Activated naive CD4-positive, alpha-beta T cell treated with Interleukin-2 at 50 U/mL for 16 hours (primary cell): ENCODE results near the gene TPSG1.
"Not testable (repeated sequence)": the region's sequence is repeated elsewhere in the genome, so short reads cannot be mapped to it uniquely, and the experiment has no call there.

ENCODE experiments used
- DNase-seq: peaks from one replicate; pipeline ENCODE4 v3.0.0-alpha.2; 2020

TPSG1 gene

DNA sequence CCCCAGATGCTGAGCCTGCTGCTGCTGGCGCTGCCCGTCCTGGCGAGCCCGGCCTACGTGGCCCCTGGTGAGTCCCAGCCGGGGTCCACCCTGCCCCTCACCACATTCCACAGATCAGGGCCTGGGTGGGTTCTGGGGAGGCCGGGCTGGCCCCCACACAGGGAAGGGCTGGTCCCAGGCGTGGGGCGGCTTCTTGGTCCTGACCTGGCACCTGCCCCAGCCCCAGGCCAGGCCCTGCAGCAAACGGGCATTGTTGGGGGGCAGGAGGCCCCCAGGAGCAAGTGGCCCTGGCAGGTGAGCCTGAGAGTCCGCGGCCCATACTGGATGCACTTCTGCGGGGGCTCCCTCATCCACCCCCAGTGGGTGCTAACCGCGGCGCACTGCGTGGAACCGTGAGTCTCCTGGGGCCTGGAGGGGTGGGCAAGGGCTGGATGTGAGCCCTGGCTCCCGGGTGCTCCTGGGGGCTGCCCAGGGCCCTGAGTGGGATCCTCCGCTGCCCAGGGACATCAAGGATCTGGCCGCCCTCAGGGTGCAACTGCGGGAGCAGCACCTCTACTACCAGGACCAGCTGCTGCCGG lies 31.3 kb upstream of the TPSG1 start:
- not testable (repeated sequence) for DNase-seq

DNA sequence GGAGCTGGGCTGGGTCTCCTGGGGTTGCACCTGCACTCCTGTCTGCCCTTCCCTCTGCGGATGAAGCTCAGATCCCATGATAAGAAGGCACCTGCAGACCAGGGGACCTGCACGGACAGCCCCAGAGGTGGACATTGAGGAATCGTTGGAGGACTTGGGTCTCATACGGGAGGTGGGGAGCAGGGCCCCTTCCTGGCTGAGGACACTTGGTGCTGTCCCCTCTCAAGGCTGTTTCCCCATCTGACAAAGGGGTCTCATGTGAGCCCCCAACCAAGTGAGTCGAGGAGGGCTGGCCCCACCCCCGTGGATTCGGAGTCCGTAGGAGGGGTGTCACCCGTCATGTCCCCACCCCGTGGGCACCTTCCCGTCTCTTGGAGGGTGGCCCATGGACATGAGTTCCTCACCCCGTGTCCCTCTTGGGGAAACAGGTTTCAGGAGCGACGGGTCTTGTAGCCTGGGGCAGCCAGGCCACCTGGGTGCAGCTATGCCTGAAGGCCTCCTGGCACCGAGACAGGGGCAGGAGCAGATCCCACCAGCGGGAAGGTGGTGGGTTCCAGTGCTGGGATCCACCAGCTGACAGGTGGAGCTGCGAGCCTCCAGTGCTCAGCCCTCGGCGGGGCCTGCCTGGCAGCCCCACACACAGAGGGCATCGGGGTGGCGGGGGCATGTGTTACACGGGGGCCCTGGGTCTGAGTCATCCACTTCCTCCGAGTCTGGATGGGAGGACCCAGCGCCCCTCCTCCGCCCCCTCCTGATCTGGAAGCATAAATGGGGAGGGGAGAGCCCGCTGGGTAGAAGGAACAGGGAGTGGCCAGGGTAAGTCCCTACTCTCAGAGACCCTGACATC lies 30.4 kb upstream of the TPSG1 start, which contains the start of gene TPSD1:
Gene TPSD1 (plus strand): TSS at position 794 of the 847 bp plus-strand sequence. CDS start 212 bp downstream, outside the sequence.
- not testable (repeated sequence) for DNase-seq

DNA sequence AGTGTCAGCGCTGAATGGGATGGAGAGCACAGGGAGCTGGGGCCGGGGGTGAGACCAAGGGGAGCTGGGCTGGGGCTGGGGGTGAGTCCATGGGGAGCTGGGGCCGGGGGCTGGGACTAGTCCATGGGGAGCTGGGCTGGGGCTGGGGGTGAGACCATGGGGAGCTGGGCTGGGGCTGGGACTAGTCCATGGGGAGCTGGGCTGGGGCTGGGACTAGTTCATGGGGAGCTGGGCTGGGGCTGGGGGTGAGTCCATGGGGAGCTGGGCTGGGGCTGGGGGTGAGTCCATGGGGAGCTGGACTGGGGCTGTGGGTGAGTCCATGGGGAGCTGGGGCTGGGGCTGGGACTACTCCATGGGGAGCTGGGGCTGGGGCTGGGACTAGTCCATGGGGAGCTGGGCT lies 29.8 kb upstream of the TPSG1 start:
- DNase-seq = not testable (repeated sequence)

DNA sequence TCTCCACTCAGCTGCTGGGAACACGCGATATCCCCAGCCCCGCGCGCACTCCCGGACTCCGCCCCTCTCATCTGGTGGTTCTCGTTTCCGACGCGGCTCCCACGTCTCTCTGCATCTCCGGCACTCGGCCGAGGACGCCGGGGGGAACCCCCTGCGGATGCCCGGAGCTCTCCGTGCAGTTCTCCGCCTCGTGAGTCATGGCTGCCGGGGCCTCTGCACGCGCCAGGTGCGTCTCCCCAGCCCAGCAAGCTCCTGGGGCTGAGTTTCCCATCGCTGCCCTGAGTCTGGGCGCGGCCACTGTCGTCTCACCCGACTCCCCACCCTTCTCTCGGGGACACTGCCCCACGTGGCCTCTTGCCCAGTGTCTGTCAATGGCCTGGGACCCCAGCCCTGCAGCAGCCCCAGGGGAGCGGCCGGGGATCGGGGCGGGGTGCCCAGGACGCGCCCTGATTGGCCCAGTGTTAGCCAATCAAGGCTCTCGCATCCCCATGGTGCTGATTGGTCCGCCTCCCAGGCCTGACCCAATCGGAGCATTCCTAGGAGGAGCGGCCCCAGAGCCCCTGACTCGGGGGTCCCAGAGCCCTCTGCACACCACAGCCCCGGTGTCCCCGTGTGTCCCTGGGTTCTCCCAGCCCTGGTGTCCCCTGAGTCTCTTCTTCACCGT lies 28.8 kb upstream of the TPSG1 start:
- DNase-seq = not testable (repeated sequence)

DNA sequence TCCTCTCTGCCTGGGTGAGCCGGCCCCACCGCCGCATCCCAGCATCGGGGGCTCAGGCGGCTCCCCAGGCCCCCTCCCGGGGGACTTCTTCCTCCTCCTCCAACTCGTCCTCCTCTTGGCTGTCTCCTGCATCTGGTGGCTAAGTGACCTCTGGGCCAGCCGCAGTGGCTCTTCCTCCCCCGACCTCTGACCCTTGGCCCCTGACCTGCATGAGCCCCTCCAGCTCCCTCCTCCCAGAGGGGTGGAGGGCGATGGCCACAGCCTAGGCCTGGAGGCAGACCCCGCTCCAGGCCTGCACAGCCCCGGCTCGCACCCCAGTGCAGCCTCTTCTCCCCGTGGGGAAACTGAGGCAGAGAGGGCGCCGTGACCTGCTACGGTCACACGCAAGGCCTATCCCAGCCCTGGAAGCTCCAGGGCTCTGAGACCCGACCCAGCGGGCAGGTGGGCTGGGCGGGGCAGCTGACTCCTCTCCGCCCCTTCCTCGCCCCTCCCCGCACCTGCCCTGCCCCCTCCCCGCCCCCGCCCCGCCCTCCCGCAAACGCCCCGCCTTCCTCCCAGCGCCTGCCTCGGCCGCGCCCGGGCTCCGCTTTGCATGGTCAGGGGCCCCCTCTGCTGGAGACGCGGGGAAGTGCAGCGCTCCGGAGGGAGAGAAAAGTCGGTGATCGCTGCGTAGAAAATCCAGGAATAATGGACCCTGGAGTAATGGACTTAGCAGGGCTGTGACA lies 24.1 kb upstream of the TPSG1 start:
- DNase-seq = not testable (repeated sequence)

DNA sequence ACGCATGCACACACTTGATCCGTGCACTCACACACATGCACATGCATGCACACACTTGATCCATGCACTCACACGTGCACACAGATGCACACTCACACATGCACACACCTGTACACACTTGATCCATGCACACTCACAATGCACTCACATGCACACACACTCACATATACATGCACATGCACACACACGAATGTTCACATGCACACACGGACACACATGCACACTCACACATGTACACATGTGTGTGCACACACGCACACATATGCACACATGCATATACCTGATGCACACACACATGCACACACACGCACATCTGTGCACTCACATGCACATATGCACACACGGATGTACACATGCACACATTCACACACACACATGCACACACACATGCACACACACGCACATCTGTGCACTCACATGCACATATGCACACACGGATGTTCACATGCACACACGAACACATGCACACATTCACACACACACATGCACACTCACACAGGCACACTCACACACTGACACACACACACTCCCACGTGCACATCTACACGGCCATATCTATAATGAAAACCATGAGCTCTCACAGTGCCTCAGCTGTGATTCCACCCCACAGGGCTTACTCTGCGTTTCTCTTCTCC lies 23.0 kb upstream of the TPSG1 start:
- DNase-seq = not testable (repeated sequence)

DNA sequence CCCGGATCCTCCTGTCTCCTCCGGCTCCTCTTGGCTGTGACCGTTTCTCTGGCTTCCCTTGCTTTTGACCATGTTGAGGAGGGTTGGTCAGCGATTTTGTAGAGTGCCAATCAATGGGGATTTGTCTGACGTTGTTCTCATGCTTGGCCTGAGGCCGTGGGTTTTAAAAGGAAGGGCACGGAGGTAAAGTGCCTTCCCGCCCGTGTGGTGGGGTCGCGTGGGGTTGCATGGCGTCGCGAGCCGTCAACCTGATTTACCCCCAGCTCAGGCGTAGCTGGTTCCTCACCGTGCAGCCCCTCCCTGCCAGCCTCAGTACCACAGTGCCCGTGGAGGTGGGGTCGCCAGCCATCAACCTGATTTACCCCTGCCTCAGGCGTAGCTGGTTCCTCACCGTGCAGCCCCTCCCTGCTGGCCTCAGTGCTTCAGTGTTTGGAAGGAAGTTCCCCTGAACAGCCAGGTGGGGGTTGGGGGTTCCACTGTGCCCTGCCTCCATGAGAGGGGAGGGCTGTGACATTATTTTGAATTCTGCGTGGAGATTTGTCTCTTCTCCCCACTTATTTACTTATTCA lies 20.5 kb upstream of the TPSG1 start:
- DNase-seq = no peak

DNA sequence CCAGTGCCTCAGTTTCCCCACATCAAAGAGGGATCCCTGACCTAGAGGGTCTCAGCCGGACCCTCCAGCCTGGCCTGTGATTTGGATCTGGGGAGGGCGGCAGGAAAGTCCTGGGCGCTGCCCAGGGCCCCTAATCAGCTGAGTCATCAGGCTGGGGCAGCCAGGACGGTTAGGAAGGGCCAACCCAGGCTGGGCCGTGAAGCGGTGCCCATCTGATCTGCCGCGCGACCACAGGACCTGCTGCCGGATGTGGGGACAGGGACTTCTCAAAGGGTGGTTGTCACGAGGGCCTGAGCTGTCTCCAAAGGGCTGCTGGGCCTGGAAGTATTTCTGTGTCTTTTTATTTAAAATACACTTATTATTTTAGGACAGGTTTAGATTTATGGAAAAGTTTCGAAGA lies 19.8 kb upstream of the TPSG1 start:
- no peak for DNase-seq

DNA sequence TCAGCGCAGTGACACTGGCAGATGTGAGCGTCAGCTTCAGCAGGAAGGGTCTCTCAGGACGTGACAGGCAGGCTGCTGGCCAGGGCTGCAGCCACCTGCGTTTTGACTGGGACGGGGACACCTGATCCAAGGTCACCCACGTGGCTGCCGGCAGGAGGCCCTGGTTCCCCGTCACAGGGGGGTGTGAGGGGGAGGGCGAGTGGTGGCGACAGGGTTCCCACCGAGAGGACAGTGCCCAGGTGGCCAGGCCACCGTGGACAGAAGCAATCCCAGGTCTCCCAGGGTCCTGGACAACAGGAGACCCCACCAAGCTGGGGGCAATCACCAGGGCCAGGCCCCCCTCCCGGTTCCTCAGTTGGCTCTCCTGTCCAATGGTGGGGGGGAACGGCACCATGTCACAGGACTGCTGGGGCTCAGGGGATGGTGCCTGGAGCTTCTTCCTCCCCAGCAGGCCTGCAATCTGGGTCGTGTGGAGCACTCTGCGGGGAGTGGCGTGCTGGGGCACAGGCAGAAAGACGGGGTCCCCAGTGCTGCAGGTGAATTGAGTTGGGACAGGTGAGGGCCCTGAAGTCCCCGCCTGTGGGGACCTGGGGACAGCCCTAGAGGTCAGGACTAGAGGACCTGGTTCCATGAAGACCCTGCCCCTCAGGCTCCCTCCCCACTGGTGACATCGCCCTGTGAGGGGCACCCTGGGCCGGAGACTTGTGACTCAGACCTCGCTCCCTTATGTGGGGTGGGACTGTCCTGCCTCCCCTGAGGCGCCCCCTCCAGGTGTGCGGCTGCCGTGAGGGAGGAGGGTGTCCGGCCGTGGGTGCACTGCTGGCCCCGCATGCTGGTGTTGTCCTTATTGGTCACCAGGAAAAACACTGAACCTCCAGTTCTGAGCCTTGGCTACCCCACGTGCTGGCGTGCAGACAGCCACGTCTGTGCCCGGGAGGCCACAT lies 19.1 kb upstream of the TPSG1 start:
- not testable (repeated sequence) for DNase-seq

DNA sequence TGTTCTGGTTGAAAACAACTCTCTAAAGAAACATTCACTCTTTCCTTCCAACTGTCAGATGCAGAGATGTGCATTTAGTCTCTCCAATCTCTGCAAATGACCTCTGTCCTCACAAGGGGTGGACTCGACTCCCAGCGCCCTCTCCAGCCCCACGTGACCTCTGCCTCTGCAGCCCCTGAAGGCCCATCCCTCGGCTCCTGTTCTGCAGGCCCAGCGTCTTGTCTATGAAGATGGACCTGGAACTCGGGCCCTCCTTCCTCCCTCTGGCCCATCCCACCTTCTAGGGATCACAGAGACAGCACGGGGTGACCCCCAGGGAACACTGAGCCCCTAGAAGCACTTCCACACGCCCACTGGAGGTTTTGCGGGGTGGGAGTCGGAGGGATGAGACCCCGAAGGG lies 18.3 kb upstream of the TPSG1 start:
- not testable (repeated sequence) for DNase-seq

DNA sequence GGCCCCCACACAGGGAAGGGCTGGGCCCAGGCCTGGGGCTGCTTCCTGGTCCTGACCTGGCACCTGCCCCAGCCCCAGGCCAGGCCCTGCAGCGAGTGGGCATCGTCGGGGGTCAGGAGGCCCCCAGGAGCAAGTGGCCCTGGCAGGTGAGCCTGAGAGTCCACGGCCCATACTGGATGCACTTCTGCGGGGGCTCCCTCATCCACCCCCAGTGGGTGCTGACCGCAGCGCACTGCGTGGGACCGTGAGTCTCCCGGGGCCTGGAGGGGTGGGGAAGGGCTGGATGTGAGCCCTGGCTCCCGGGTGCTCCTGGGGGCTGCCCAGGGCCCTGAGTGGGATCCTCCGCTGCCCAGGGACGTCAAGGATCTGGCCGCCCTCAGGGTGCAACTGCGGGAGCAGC lies 16.0 kb upstream of the TPSG1 start:
- DNase-seq = not testable (repeated sequence)

DNA sequence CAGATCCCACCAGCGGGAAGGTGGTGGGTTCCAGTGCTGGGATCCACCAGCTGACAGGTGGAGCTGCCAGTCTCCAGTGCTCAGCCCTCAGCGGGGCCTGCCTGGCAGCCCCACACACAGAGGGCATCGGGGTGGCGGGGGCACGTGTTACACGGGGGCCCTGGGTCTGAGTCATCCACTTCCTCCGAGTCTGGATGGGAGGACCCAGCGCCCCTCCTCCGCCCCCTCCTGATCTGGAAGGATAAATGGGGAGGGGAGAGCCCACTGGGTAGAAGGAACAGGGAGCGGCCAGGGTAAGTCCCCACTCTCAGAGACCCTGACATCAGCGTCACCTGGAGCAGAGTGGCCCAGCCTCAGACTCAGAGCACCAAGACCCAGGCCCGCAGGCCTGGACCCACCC lies 15.4 kb upstream of the TPSG1 start, which contains the start of gene TPSAB1:
Gene TPSAB1 (plus strand): TSS at position 270 of the 400 bp plus-strand sequence. CDS start 234 bp downstream, outside the sequence.
- not testable (repeated sequence) for DNase-seq

DNA sequence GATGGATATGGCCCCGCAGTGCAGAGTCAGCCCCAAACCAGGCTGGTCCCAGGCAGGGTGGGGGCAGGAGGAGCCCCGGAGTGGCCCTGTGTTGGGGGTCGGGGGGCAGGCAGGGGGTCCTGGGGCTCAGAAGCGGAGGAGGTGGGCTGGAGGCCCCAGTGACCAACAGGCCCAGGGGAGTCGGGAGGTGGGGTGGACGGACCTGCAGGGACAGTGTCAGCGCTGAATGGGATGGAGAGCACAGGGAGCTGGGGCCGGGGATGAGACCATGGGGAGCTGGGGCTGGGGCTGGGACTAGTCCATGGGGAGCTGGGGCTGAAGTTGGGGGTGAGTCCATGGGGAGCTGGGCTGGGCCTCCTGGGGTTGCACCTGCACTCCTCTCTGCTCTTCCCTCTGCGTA lies 14.5 kb upstream of the TPSG1 start:
- DNase-seq = not testable (repeated sequence)

DNA sequence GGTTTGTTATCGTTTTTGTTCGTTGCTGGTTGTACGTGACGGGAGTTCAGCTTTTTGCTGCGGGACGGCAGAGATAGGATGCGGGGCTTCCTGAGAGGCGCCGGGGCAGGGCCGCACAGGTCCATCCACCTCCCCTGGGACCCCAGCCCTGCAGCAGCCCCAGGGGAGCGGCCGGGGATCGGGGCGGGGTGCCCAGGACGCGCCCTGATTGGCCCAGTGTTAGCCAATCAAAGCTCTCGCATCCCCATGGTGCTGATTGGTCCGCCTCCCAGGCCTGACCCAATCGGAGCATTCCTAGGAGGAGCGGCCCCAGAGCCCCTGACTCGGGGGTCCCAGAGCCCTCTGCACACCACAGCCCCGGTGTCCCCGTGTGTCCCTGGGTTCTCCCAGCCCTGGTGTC lies 13.8 kb upstream of the TPSG1 start:
- not testable (repeated sequence) for DNase-seq

DNA sequence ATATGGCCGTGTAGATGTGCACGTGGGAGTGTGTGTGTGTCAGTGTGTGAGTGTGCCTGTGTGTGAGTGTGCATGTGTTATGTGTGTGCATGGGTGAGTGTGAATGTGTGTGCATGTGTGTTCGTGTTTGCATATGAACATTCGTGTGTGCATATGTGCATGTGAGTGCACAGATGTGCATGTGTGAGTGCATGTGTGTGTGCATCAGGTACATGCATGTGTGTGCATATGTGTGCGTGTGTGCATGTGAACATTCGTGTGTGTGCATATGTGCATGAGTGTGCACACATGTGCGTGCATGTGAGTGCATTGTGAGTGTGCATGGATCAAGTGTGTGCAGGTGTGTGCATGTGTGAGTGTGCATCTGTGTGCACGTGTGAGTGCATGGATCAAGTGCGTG lies 12.9 kb upstream of the TPSG1 start:
- no peak for DNase-seq

DNA sequence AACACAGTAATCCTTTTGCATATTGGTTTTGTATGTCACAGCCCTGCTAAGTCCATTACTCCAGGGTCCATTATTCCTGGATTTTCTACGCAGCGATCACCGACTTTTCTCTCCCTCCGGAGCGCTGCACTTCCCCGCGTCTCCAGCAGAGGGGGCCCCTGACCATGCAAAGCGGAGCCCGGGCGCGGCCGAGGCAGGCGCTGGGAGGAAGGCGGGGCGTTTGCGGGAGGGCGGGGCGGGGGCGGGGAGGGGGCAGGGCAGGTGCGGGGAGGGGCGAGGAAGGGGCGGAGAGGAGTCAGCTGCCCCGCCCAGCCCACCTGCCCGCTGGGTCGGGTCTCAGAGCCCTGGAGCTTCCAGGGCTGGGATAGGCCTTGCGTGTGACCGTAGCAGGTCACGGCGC lies 11.6 kb upstream of the TPSG1 start:
- not testable (repeated sequence) for DNase-seq

DNA sequence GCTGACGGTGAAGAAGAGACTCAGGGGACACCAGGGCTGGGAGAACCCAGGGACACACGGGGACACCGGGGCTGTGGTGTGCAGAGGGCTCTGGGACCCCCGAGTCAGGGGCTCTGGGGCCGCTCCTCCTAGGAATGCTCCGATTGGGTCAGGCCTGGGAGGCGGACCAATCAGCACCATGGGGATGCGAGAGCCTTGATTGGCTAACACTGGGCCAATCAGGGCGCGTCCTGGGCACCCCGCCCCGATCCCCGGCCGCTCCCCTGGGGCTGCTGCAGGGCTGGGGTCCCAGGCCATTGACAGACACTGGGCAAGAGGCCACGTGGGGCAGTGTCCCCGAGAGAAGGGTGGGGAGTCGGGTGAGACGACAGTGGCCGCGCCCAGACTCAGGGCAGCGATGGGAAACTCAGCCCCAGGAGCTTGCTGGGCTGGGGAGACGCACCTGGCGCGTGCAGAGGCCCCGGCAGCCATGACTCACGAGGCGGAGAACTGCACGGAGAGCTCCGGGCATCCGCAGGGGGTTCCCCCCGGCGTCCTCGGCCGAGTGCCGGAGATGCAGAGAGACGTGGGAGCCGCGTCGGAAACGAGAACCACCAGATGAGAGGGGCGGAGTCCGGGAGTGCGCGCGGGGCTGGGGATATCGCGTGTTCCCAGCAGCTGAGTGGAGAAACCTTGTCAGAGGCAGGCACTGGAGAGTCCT lies 7.1 kb upstream of the TPSG1 start:
- not testable (repeated sequence) for DNase-seq

DNA sequence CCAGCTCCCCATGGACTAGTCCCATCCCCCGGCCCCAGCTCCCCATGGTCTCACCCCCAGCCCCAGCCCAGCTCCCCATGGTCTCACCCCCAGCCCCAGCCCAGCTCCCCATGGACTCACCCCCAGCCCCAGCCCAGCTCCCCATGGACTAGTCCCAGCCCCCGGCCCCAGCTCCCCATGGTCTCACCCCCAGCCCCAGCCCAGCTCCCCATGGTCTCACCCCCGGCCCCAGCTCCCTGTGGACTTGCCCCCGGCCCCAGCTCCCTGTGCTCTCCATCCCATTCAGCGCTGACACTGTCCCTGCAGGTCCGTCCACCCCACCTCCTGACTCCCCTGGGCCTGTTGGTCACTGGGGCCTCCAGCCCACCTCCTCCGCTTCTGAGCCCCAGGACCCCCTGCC lies 6.2 kb upstream of the TPSG1 start:
- not testable (repeated sequence) for DNase-seq

DNA sequence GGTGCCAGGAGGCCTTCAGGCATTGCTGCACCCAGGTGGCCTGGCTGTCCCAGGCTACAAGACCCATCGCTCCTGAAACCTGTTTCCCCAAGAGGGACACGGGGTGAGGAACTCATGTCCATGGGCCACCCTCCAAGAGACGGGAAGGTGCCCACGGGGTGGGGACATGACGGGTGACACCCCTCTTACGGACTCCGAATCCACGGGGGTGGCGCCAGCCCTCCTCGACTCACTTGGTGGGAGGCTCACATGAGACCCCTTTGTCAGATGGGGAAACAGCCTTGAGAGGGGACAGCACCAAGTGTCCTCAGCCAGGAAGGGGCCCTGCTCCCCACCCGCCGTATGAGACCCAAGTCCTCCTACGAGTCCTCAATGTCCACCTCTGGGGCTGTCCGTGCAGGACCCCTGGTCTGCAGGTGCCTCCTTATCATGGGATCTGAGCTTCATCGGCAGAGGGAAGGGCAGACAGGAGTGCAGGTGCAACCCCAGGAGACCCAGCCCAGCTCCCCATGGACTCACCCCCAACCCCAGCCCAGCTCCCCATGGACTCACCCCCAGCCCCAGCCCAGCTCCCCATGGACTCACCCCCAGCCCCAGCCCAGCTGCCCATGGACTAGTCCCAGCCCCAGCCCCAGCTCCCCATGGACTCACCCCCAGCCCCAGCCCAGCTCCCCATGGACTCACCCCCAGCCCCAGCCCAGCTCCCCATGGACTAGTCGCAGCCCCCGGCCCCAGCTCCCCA lies 5.6 kb upstream of the TPSG1 start:
- DNase-seq = not testable (repeated sequence)
